HG02588 (cell line): ENCODE results near the gene KSR1.
"Not testable (repeated sequence)": the region's sequence is repeated elsewhere in the genome, so short reads cannot be mapped to it uniquely, and the experiment has no call there.

ENCODE experiments used
- ATAC-seq: cut with Tn5 transposase; IDR thresholded peaks from one replicate; pipeline ENCODE4 v1.9.1; 2021; ENCODE audit warnings: mild to moderate bottlenecking, moderate library complexity; ENCODE audit not compliant: unreplicated experiment

Gene KSR1

GRCh38 chr17:27455914-27456680 lies at the start of gene KSR1:
TSS of gene KSR1 (plus strand) at chr17:27456448. CDS start at chr17:27456644, 196 bp downstream.
- peak; percentile 90 for ATAC-seq

DNA sequence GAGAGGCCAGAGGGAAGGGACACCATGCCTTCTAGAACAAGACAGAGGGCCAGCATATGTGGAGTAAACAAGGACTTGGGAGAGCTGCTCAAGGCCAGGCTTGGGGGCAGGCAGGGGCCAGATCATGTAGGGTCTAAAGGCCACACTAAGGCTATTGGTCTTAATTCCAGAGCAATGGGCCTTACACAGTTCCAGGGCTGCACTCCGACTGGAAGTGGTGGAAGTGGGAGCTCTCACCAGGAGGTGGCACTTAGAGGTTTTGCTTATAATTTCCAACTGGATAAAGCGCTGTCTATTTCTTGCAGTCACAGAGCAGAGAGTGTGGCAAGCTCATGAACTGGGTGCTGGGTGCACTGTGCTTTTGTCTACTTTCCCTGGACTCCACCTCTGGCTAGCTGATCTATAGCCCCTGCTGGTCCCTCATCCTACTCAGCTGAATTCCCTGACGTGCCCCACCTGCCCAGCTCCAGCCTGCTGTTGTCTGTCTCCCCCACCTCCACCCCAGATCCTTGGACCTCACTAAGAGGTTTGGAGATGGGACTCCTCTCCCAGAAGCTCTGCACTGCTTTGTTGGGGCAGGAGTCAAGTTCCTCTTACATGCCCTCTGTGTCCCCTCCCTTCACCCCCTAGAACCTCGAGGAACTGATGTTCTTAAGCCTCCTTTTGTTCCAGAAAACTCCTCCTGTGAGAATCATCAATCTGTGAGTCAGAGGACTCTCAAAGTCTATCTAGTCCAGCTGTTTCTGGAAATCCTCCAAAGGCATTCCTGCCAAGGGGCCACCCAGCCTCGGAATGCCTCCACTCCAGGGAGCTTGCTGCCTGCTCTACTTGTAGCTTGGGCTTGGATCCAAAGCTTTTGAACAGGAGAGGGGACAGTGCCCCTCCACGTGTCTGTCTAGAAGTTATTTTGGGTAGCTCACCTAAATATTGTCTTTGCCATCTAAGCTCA lies 48.1 kb upstream of the KSR1 start:
- no peak for ATAC-seq

- ATAC-seq = no peak
These were observed 47.4 kb upstream of the KSR1 start for GRCh38 chr17:27408891-27409290.

- ATAC-seq = not testable (repeated sequence)
These were observed 44.1 kb upstream of the KSR1 start for GRCh38 chr17:27412158-27412557.

DNA sequence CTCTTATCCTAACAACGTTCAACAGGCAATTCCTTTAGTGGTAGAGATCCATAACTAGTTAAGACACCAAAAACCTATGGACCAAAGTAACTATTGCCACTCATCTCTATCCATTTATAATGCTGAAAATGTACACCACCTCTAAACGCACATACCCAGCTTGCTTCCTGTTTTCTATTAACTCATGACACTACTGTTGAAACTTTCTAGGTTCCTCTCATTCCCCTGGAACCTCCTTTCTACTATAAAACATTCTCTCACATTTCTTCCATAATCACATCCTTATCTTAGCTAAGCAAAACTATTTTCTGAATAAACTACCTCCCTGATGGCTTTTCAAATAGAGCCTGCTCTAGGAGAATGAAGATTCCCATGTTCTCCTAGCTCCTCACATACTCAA lies 42.9 kb upstream of the KSR1 start:
- ATAC-seq = no peak

DNA sequence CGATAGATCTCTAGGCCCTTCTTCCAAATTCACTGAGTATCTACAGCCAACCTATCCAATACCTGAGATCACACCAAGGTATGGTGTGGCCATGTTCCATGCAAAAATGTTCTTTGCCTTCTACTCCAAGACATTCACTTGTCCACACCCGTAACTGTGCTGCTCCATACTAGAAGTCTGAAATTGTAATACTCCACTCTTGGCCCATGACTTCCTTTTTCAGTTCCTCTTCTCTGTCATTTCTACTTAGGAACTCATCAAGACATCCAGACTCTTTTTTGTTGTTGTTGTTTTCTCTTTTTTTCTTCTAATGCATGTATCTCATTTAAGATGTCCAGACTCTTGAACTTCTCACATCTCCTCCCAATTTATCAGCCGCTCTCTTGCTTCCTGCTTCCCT lies 42.5 kb upstream of the KSR1 start:
- no peak for ATAC-seq

- ATAC-seq = no peak
These were observed 42.0 kb upstream of the KSR1 start for GRCh38 chr17:27414271-27414670.

GRCh38 chr17:27414694-27415093 lies 41.6 kb upstream of the KSR1 start:
- no peak for ATAC-seq

- ATAC-seq = no peak
These were observed 41.0 kb upstream of the KSR1 start for GRCh38 chr17:27415120-27415795.

DNA sequence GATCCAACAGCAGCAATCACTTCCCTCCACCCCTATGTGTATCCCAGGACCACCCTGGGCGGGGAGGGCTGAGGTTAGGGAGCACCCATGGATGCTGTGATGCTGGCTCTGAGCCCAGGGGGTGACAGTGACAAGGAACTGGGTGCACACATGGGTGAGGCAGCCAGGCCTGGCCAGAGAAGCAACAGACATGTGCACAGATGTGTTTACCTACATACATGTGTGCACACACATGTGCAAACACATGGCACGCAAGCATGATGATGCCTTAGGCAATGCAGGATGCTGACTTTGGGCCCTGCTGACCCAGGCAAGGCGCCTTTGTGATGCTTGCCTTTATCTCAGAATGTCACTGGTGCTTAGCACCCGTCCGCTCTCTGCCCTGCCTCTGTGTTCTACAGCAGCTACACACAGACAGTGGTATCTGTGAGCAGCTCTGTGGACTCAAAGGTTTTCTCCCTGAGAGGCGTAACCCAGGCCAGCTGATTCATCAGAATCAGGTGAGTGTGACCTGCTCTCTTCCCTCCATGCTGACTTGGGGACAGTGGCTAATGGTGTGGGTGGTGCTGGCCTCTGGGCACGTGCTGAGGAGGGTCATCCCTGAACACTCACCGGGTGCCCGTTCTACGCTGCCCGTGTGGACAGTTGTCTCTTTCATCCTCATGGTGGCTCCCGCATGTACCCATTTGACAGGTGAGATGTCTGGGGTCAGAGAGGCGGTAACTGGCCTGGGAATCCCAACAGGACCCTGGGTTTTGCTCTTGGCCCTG lies 38.5 kb upstream of the KSR1 start:
- ATAC-seq = no peak

- ATAC-seq = no peak
These were observed 38.0 kb upstream of the KSR1 start for GRCh38 chr17:27418366-27418615.

GRCh38 chr17:27419156-27419555 lies 37.1 kb upstream of the KSR1 start:
- no peak for ATAC-seq

DNA sequence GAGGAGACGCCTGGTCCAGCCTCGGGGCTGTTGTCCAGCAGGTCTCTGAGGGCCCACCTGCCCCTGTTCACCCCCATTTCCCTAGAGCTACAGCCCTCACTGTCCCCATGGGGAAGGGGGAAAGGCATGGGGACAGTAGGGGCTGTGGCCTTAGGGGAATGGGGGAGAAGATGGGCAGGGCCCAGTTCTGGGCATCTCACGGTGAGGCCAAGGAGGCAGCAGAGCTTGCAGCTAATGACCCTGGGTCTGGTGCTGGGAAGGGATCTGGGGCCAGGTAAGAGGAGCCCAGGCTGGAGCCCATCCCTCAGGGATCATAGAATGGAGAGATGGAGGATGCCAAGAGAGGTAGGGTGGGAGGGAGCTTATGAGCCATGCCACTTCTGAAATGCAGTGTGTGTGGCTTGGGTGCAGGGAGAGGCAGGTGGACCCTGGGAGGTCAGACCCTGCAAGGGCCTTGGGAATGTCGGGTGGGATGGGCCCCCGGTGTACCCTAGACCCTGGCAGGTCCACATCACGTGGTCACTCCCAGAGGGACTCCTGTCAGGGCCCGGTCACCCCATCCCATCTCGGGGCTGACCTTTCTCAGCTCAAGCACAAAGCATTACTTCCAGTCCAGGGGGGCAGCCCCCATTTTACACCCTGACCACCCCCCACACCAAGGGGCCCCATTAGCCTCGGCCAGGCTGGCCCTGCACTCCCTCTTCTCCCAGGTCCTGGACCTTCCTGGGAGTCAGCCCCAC lies 35.9 kb upstream of the KSR1 start:
- ATAC-seq = no peak

DNA sequence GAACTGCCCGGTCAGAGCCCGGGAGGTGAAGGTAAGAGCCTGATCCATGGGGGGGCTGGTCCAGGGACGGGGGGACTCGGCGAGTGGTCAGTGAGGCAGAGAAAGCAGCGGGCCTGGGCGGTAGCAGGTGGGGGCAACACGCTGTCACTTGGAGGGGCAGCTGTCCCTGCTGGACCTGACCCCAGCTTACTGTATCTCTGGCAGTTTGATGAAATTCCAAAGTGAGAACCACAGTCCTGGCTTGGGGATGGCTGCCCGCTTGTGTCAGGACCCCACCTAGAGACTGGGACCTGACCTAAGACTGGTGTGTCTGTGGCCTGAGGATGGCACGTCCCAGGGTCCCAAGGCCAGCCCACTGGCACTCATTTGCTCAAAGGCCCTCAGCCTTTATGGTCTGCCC lies 35.1 kb upstream of the KSR1 start:
- no peak for ATAC-seq

- ATAC-seq = not testable (repeated sequence)
These were observed 34.6 kb upstream of the KSR1 start for GRCh38 chr17:27421626-27422025.

- no peak for ATAC-seq
These were observed 33.6 kb upstream of the KSR1 start for GRCh38 chr17:27422601-27423000.

DNA sequence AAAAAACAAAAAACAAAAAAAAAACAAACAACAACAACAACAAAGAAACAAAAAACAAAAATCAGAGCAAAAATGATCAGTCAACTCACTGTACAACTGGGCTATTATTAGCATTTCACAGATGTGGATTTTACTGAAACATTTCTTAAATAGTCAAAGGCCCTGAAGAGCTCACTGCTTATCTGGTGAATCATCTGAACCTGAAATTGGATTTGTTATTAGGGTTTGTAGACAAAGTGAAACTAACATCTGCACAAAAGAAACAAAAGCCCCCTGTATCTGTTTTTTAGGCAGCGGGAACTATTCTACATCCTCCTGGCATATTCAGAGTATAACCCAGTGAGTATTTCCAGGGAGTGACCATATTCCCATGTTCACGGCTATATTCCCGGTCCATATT lies 32.6 kb upstream of the KSR1 start:
- no peak for ATAC-seq

DNA sequence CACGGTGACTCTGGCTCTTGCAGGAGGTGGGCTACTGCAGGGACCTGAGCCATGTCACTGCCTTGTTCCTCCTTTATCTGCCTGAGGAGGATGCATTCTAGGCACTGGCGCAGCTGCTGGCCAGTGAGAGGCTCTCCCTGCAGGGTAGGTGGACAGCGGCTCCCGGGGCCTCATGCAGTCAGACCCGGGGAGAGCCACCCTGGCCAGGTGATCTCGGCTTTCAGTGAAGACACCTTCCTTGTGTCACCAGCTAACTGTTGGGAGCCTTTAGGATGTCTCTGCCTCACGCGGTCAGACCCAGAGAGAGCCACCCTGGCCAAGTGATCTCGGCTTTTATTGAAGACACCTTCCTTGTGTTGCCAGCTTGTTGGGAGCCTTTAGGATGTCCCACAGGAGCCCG lies 31.7 kb upstream of the KSR1 start:
- no peak for ATAC-seq

DNA sequence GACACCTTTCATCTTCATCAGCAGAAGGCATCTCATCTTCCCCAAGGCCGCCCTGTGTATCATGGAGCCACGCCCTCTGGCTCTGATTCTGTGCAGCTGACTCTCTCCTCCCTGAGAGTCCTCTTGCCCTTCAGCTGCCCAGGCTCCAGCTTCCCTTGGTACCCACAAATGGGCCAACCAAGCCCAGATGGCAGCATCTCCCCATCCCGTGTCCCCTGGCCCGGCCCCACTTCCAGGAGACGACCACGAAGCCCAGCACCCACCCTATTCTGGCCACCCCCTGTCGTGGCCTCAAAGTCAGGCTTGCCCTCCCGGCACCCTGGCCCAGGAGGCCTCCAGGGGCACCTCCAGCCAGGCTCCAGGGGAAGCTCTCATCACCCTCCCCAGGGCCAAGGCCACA lies 31.3 kb upstream of the KSR1 start:
- no peak for ATAC-seq

- ATAC-seq = not testable (repeated sequence)
These were observed 30.7 kb upstream of the KSR1 start for GRCh38 chr17:27425571-27425970.
